CD14-positive monocyte (primary cell): ENCODE data around the gene DNLZ. TPM values are rescaled to one million over a fixed set of nuclear protein-coding genes. Genes with fewer than 3 reads are reported as not detected.

Experiments
- DNase-seq, 3 donors: peaks; one replicate each; pipeline ENCODE4 v3.0.0-alpha.2; 2011 to 2022
- H2AFZ ChIP-seq: 2 replicates; pipeline ENCODE4 v1.6.0; 2012; ENCODE audit warnings: mild to moderate bottlenecking, low read depth, low read length, inconsistent platforms; ENCODE audit not compliant: insufficient read depth, poor library complexity, severe bottlenecking
- H3K27ac ChIP-seq, 2 donors: 1 replicate in 1 of 2; 2 replicates in 1 of 2; pipeline ENCODE4 v1.5.1; 2012 to 2013; ENCODE audit warnings: low read length in 2 of 2, control low read depth in 1 of 2, inconsistent platforms in 1 of 2, low read depth in 1 of 2, mild to moderate bottlenecking in 1 of 2
- H3K27me3 ChIP-seq, 2 donors: one replicate each; pipeline versions ENCODE4 v1.6.0 to v1.6.1; 2011 to 2013; ENCODE audit warnings: low read length in 2 of 2; ENCODE audit not compliant: control insufficient read depth in 2 of 2, insufficient read depth in 2 of 2
- H3K36me3 ChIP-seq, 2 donors: replicated peaks in 1 of 2; 1 replicate in 1 of 2; 2 replicates in 1 of 2; pipeline versions ENCODE4 v1.5.1 to v1.6.1; 2012 to 2013; ENCODE audit warnings: low read length in 2 of 2, control low read depth in 1 of 2, inconsistent platforms in 1 of 2, mild to moderate bottlenecking in 1 of 2; ENCODE audit not compliant: insufficient read depth in 2 of 2, control insufficient read depth in 1 of 2
- H3K4me1 ChIP-seq, 2 donors: 1 replicate in 1 of 2; 2 replicates in 1 of 2; pipeline versions ENCODE4 v1.5.1 to v1.6.1; 2012 to 2013; ENCODE audit warnings: low read length in 2 of 2, control low read depth in 1 of 2, inconsistent platforms in 1 of 2, mild to moderate bottlenecking in 1 of 2, moderate library complexity in 1 of 2; ENCODE audit not compliant: insufficient read depth in 2 of 2, control insufficient read depth in 1 of 2
- H3K4me2 ChIP-seq: replicated peaks from 2 replicates; pipeline ENCODE3; 2012; ENCODE audit warnings: low read length, moderate library complexity, mild to moderate bottlenecking; ENCODE audit not compliant: poor library complexity, severe bottlenecking; ENCODE audit errors: extremely low read depth
- H3K4me3 ChIP-seq, 3 experiments: fragments of 200-600 bp in 1 of 3; sonication (generic) in 1 of 3; replicated peaks in 1 of 3; 1 replicate in 2 of 3; 2 replicates in 1 of 3; pipeline ENCODE4 v1.5.1; 2011 to 2013; ENCODE audit warnings: low read length in 3 of 3, mild to moderate bottlenecking in 3 of 3, control low read depth in 2 of 3, low read depth in 2 of 3, inconsistent platforms in 1 of 3, moderate library complexity in 1 of 3
- H3K79me2 ChIP-seq: 2 replicates; pipeline ENCODE4 v1.6.0; 2012; ENCODE audit warnings: mild to moderate bottlenecking, control low read depth, inconsistent platforms, low read length, moderate library complexity; ENCODE audit not compliant: insufficient read depth
- H3K9ac ChIP-seq: 2 replicates; pipeline ENCODE4 v1.6.0; 2017; ENCODE audit warnings: low read length, mild to moderate bottlenecking; ENCODE audit not compliant: insufficient read depth, poor library complexity, severe bottlenecking
- H3K9me3 ChIP-seq, 2 donors: replicated peaks in 1 of 2; 1 replicate in 1 of 2; 2 replicates in 1 of 2; pipeline versions ENCODE4 v1.5.1 to v1.6.1; 2012 to 2013; ENCODE audit warnings: low read length in 2 of 2, control low read depth in 1 of 2; ENCODE audit not compliant: control insufficient read depth in 1 of 2, insufficient read depth in 1 of 2
- H4K20me1 ChIP-seq: 2 replicates; pipeline ENCODE4 v1.6.0; 2012; ENCODE audit warnings: mild to moderate bottlenecking, low read length, control low read depth, moderate library complexity; ENCODE audit not compliant: insufficient read depth
- H3K27ac Mint-ChIP-seq, 7 donors: one replicate each; pipeline ENCODE4 v1.8.0; 2020; ENCODE audit warnings: mild to moderate bottlenecking in 7 of 7, mixed read lengths in 7 of 7, moderate library complexity in 6 of 7, inconsistent platforms in 2 of 7
- H3K27me3 Mint-ChIP-seq, 3 donors: one replicate each; pipeline ENCODE4 v1.8.0; 2021 to 2022; ENCODE audit warnings: low read depth in 3 of 3, mild to moderate bottlenecking in 3 of 3, mixed read lengths in 3 of 3, moderate library complexity in 3 of 3, inconsistent platforms in 1 of 3
- H3K36me3 Mint-ChIP-seq, 2 donors: one replicate each; pipeline ENCODE4 v1.8.0; 2020; ENCODE audit warnings: mixed read lengths in 2 of 2, inconsistent platforms in 1 of 2, mild to moderate bottlenecking in 1 of 2
- H3K4me1 Mint-ChIP-seq: one replicate; pipeline ENCODE4 v1.8.0; 2020; ENCODE audit warnings: mild to moderate bottlenecking, mixed read lengths
- H3K4me3 Mint-ChIP-seq, 2 donors: one replicate each; pipeline ENCODE4 v1.8.0; 2020; ENCODE audit warnings: mild to moderate bottlenecking in 2 of 2, mixed read lengths in 2 of 2, moderate library complexity in 1 of 2
- H3K9me3 Mint-ChIP-seq, 7 donors: one replicate each; pipeline ENCODE4 v1.8.0; 2020 to 2022; ENCODE audit warnings: mixed read lengths in 7 of 7, mild to moderate bottlenecking in 6 of 7, moderate library complexity in 6 of 7, inconsistent platforms in 2 of 7
- CTCF ChIP-seq: fragments of 200-600 bp; IDR thresholded peaks from one replicate; pipeline ENCODE4 v1.8.0; 2022; ENCODE audit warnings: antibody characterized with exemption, mild to moderate bottlenecking
- WGBS: methylation state at CpG from one replicate; pipeline ENCODE4 v1.1.5; 2013; ENCODE audit warnings: missing lambda C conversion rate; ENCODE audit not compliant: insufficient coverage; 5-methylcytosine and 5-hydroxymethylcytosine counted together
- intact Hi-C, 2 donors: fragments of 100-400 bp; cut with micrococcal nuclease; formaldehyde crosslinking; loops; one replicate each; pipeline versions ENCODE4 v1.15.0 to v1.15.1; 2023
- polyA plus RNA-seq, 3 donors: library from polyadenylated mRNA; depleted of rRNA in 1 of 3; unstranded in 2 of 3; stranded (reverse) in 1 of 3; fragments of 300-500 nt in 2 of 3; fragments of >200 nt in 1 of 3; fragmentation: Illumina TruSeq in 2 of 3; gene quantifications; 1 replicate in 2 of 3; 2 replicates in 1 of 3; pipeline ENCODE4 v1.2.3, GENCODE V29; 2012 to 2021

Gene DNLZ
- polyA plus RNA-seq, 3 donors, result 5.1 to 20.5 (median 10.5) TPM

DNA sequence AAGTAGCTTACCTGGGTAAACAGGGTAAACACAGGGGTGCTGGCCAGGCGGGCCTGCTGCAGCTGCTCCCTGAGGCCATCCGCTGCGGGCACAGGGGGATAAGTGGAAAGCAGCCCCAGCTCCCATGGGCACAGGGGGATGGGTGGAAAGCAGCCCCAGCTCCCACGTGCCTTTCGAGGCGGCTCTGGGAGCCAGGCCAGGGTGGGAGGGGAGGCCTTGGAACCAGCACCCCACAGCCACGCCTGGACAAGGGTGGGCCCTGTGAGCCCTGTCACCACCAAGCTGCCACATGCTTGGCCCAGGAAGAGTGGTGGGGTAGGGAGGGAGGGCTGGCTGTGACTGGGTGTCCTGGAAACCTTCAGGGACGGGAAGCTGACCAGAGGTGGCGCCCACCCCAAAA is 17.8 kb upstream of the DNLZ start:
- Histone ChIP-seq H3K4me2 (no peak overlapping the region), H4K20me1 (no peaks in the 10 kb centered on the region), H3K4me1 (peaks cover 14 to 17% of the 10 kb centered on the region in 2 donors), H3K27me3 (no peaks in the 10 kb centered on the region), H3K9ac (no peak overlapping the region), H3K27ac (no peak overlapping the region), H3K4me3 (no peak overlapping the region), H2AFZ (no peak overlapping the region), H3K9me3 (no peaks in the 10 kb centered on the region), H3K79me2 (no peaks in the 10 kb centered on the region), H3K36me3 (peaks cover 56 to 80% of the 10 kb centered on the region in 2 donors)
- intact Hi-C loops, result no loop called here
- peaks cover 15% of the 10 kb centered on the region for H3K4me1 Mint-ChIP-seq
- no peak overlapping the region for H3K4me3 Mint-ChIP-seq
- no peaks in the 10 kb centered on the region for H3K27me3 Mint-ChIP-seq
- no peak overlapping the region for H3K27ac Mint-ChIP-seq
- no peak for DNase-seq
- WGBS, result 91% methylated on average over 5 of the region's 9 CpGs
- TF ChIP-seq CTCF, result no peak
- peaks cover 41 to 54% of the 10 kb centered on the region in 2 donors for H3K36me3 Mint-ChIP-seq
- no peaks in the 10 kb centered on the region for H3K9me3 Mint-ChIP-seq

DNA sequence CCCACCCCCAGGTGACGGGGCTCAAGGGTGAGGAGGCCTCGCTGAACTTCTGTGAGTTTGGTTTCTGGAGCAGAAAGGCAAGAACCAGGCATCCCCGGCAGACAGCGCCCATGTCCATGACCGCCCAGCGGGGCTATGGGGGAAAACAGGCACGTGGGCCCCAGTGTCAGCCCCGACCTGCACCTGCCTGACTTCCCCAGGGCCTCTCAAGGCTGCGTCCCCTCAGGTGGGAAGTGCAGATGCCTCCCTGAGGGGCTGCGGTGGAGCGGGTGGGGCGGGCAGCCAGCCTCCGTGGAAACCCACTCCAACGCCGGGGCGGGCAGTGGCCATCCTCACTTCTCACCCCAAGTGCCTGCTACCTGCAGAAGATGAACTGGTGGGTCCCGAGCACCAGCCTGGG is 16.8 kb upstream of the DNLZ start:
- Histone ChIP-seq H4K20me1 (no peaks in the 10 kb centered on the region), H2AFZ (no peak overlapping the region), H3K9me3 (no peaks in the 10 kb centered on the region), H3K4me3 (no peak overlapping the region), H3K27ac (no peak overlapping the region), H3K36me3 (peaks cover 56 to 74% of the 10 kb centered on the region in 2 donors), H3K4me1 (peaks cover 16 to 18% of the 10 kb centered on the region in 2 donors), H3K9ac (no peak overlapping the region), H3K27me3 (no peaks in the 10 kb centered on the region), H3K79me2 (no peaks in the 10 kb centered on the region), H3K4me2 (no peak overlapping the region)
- H3K27ac Mint-ChIP-seq, result no peak overlapping the region
- 99% methylated on average over 15 of the region's 17 CpGs for WGBS
- no peaks in the 10 kb centered on the region for H3K9me3 Mint-ChIP-seq
- no peak for DNase-seq
- H3K36me3 Mint-ChIP-seq, result peaks cover 35 to 55% of the 10 kb centered on the region in 2 donors
- H3K4me3 Mint-ChIP-seq, result no peak overlapping the region
- H3K4me1 Mint-ChIP-seq, result peaks cover 12% of the 10 kb centered on the region
- no peaks in the 10 kb centered on the region for H3K27me3 Mint-ChIP-seq
- no peak for TF ChIP-seq CTCF
- intact Hi-C loops, result no loop called here
